Tibial nerve (tissue), 4 donors: Measurements from ENCODE around the gene KRT86. TPM values are rescaled to one million over a fixed set of nuclear protein-coding genes. Genes with fewer than 3 reads are reported as not detected.

Experiments used
- total RNA-seq, 4 donors: library from RNA; depleted of rRNA; stranded (reverse); fragments of >200 nt; gene quantifications; one replicate each; pipeline ENCODE4 v1.1.0, GENCODE V29; 2016

Gene KRT86
- total RNA-seq, 4 donors from 2014 or later, result not detected

Other genes with a start within 250 kb of the KRT86 start
- 1,000 to 10,000 TPM in 1 of 4 donors, 100 to 1,000 TPM in 3; 390 to 1,252 (median 718) TPM for gene NR4A1, start 223.2 kb upstream of the KRT86 start, total RNA-seq
- 10 to 100 TPM; 32.6 to 49.6 (median 37.5) TPM for gene ATG101, start 204.7 kb upstream of the KRT86 start, total RNA-seq
- 10 to 100 TPM; 16.5 to 78.7 (median 39.3) TPM for gene SMIM41, start 194.9 kb upstream of the KRT86 start, total RNA-seq
- not detected for gene KRT80, start 82.6 kb upstream of the KRT86 start, total RNA-seq
- gene KRT7, start 41.4 kb upstream of the KRT86 start, total RNA-seq, result 10 to 100 TPM in 1 of 4 donors, 1 to 10 TPM in 3; 2.5 to 33.9 (median 6.3) TPM
- not detected for gene KRT81, start 16.9 kb downstream of the KRT86 start, total RNA-seq
- not detected for gene KRT83, start 46.8 kb downstream of the KRT86 start, total RNA-seq
- not detected for gene KRT85, start 92.8 kb downstream of the KRT86 start, total RNA-seq
- not detected for gene KRT84, start 111.0 kb downstream of the KRT86 start, total RNA-seq
- gene KRT82, start 131.7 kb downstream of the KRT86 start, total RNA-seq, result not detected
- gene KRT75, start 159.7 kb downstream of the KRT86 start, total RNA-seq, result not detected
- not detected for gene KRT6B, start 177.5 kb downstream of the KRT86 start, total RNA-seq
- not detected for gene KRT6C, start 199.2 kb downstream of the KRT86 start, total RNA-seq
- gene KRT6A, start 218.6 kb downstream of the KRT86 start, total RNA-seq, result under 1 TPM in 1 of 4 donors, not detected in 3; 0.30 TPM
- 1 to 10 TPM in 1 of 4 donors, under 1 TPM in 1, not detected in 2; 0.22 to 2.7 TPM for gene KRT5, start 245.7 kb downstream of the KRT86 start, total RNA-seq